HEK293 (cell line): ENCODE data around the gene PLEKHG3.

Experiments
- ATF2 ChIP-seq: fragments of 450-650 bp; formaldehyde crosslinking; IDR thresholded peaks from 2 replicates; pipeline ENCODE4 v1.5.1; 2016; ENCODE audit warnings: missing biosample characterization, missing genetic modification characterization, low read depth
- CTCF ChIP-seq: fragments of 450-650 bp; formaldehyde crosslinking; IDR thresholded peaks from 2 replicates; pipeline ENCODE4 v1.5.1; 2016; ENCODE audit warnings: missing biosample characterization, missing genetic modification characterization
- HOXA7 ChIP-seq: sonication (generic); formaldehyde crosslinking; IDR thresholded peaks from 2 replicates; pipeline ENCODE4 v1.8.1; 2022; ENCODE audit warnings: missing genetic modification reagents, borderline replicate concordance
- KLF1 ChIP-seq: fragments of 450-650 bp; formaldehyde crosslinking; IDR thresholded peaks from 2 replicates; pipeline ENCODE4 v1.5.1; 2016; ENCODE audit warnings: missing biosample characterization, missing genetic modification characterization
- SP2 ChIP-seq: fragments of 450-650 bp; formaldehyde crosslinking; IDR thresholded peaks from 2 replicates; pipeline ENCODE4 v1.5.1; 2016; ENCODE audit warnings: missing biosample characterization, missing genetic modification characterization
- TSHZ1 ChIP-seq: fragments of 450-650 bp; formaldehyde crosslinking; IDR thresholded peaks from 2 replicates; pipeline ENCODE4 v1.5.1; 2016; ENCODE audit warnings: missing biosample characterization, missing genetic modification characterization, borderline replicate concordance
- YY1 ChIP-seq: fragments of 450-650 bp; formaldehyde crosslinking; IDR thresholded peaks from 2 replicates; pipeline ENCODE4 v1.5.1; 2018; ENCODE audit warnings: missing biosample characterization, missing genetic modification characterization
- ZBTB8A ChIP-seq: fragments of 450-650 bp; formaldehyde crosslinking; IDR thresholded peaks from 2 replicates; pipeline ENCODE4 v1.5.1; 2016; ENCODE audit warnings: missing biosample characterization, missing genetic modification characterization
- ZNF10 ChIP-seq: fragments of 450-650 bp; formaldehyde crosslinking; IDR thresholded peaks from 2 replicates; pipeline ENCODE4 v1.5.1; 2017; ENCODE audit warnings: missing biosample characterization, missing genetic modification characterization
- ZNF138 ChIP-seq: fragments of 450-650 bp; formaldehyde crosslinking; IDR thresholded peaks from 2 replicates; pipeline ENCODE4 v1.5.1; 2016; ENCODE audit warnings: missing biosample characterization, missing genetic modification characterization, borderline replicate concordance
- ZNF175 ChIP-seq: fragments of 450-650 bp; formaldehyde crosslinking; IDR thresholded peaks from 2 replicates; pipeline ENCODE4 v1.5.1; 2016; ENCODE audit warnings: missing biosample characterization, missing genetic modification characterization
- ZNF354C ChIP-seq: fragments of 450-650 bp; formaldehyde crosslinking; IDR thresholded peaks from 2 replicates; pipeline ENCODE4 v1.5.1; 2016; ENCODE audit warnings: missing biosample characterization, missing genetic modification characterization, low read depth, borderline replicate concordance
- ZNF510 ChIP-seq: fragments of 450-650 bp; formaldehyde crosslinking; IDR thresholded peaks from 2 replicates; pipeline ENCODE4 v1.5.1; 2018; ENCODE audit warnings: mild to moderate bottlenecking, missing genetic modification characterization, missing biosample characterization; ENCODE audit not compliant: insufficient replicate concordance

- TF ChIP-seq CTCF (tag by site-specific recombination), result no peak
- TF ChIP-seq YY1 (tag by site-specific recombination), result no peak
- TF ChIP-seq HOXA7 (CRISPR knock-in tag), result no peak
- TF ChIP-seq ZBTB8A, result no peak
- TF ChIP-seq ZNF138 (tag by site-specific recombination), result no peak
- TF ChIP-seq ZNF175 (tag by site-specific recombination), result no peak
- no peak for TF ChIP-seq ZNF10
- no peak for TF ChIP-seq KLF1
- TF ChIP-seq ATF2 (tag by site-specific recombination), result no peak
- no peak for TF ChIP-seq TSHZ1 (tag by site-specific recombination)
- no peak for TF ChIP-seq ZNF354C (tag by site-specific recombination)
- TF ChIP-seq ZNF510 (tag by site-specific recombination), result no peak
- TF ChIP-seq SP2 (tag by site-specific recombination), result no peak
These were observed 25.3 kb downstream of the PLEKHG3 start for GRCh38 chr14:64729386-64730060.
